ENCODE results near the gene TRIM54.

The TRIM54 gene

GRCh38 chr2:27356382-27357181, 74.4 kb downstream of the TRIM54 start, which contains the start of gene GTF3C2:
Gene GTF3C2 (minus strand): TSS chr2:27356764. CDS start chr2:27343554, 13,210 bp downstream.
- peak; percentile 98 for DNase-seq (ENCODE audit: low read depth)

More at GRCh38 chr2:27356382-27357181, 74.4 kb downstream of the TRIM54 start, which contains the start of gene GTF3C2:
- peak within 1 kb of the TSS; percentile 62 for H3K4me3 ChIP-seq (ENCODE audit: low read depth, low read length)
- no peak for TF ChIP-seq CTCF (IDR thresholded peaks at IDR 0.05; ENCODE audit: insufficient read depth, low read depth, low read length, missing control alignments)
